ENCODE results near the gene TNFRSF12A.

TNFRSF12A gene

GRCh38 chr16:3012828-3013420, 7.2 kb upstream of the TNFRSF12A start, which contains the start of gene CLDN9:
TSS of gene CLDN9 (plus strand) at chr16:3012923. CDS start at chr16:3013363, 440 bp downstream.
- DNase-seq, result no peak

DNA sequence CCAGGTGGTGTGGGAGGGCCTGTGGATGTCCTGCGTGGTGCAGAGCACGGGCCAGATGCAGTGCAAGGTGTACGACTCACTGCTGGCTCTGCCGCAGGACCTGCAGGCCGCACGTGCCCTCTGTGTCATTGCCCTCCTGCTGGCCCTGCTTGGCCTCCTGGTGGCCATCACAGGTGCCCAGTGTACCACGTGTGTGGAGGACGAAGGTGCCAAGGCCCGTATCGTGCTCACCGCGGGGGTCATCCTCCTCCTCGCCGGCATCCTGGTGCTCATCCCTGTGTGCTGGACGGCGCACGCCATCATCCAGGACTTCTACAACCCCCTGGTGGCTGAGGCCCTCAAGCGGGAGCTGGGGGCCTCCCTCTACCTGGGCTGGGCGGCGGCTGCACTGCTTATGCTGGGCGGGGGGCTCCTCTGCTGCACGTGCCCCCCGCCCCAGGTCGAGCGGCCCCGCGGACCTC, 6.6 kb upstream of the TNFRSF12A start:
- no peak for DNase-seq

DNA sequence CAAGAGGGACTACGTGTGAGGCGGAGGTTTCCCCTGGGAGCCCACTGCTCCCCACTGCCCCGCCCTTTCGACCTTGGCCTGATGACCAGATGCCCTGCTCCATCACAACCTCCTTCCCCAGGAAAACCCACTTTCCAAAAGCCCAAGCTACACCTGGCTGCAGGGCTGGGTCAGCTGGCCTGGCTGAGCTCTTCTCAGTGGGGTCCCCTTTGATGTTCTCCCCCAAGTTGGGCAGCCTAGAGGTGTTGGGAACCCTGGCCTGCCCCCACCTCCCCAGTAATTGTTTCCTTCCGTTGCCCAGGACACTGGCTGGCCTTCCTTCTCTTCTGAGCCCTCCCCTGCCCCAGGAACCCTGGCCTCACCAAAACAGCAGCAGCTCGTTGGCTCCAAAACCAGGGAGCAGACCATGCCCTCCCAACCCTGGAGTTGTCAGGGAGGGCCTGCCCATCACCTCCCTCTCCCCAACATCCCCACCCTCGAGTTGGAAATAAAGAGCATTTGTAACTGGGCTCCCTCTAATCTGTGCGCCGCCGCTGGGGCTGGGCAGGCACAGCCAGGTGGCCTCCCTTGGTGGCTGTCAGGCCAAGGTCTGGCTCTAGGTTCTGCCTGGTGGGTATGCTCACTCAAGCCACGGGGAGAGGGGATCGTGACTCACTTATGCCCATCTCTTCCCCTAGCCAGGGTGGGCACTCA, 6.0 kb upstream of the TNFRSF12A start:
- DNase-seq, result no peak

DNA sequence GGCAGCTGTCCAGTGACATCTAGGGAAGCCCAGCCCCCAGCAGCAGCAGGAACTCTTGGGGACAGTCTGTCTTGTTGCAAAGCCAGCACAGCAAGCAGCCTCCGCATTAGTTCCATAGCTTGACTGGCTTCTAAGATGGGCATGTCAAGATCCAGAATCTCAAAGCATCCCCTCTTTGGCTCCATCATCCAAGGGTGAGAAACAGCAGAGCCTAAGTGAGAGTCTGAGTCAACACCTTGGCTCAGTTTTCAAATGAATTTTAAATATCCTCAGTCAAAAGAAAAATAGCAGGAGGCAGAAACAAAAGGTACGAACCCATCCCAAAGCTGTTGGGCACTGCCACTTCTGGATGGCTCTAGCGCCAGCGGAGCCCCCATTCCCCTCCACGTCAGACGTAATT, 5.2 kb upstream of the TNFRSF12A start:
- DNase-seq, result no peak

DNA sequence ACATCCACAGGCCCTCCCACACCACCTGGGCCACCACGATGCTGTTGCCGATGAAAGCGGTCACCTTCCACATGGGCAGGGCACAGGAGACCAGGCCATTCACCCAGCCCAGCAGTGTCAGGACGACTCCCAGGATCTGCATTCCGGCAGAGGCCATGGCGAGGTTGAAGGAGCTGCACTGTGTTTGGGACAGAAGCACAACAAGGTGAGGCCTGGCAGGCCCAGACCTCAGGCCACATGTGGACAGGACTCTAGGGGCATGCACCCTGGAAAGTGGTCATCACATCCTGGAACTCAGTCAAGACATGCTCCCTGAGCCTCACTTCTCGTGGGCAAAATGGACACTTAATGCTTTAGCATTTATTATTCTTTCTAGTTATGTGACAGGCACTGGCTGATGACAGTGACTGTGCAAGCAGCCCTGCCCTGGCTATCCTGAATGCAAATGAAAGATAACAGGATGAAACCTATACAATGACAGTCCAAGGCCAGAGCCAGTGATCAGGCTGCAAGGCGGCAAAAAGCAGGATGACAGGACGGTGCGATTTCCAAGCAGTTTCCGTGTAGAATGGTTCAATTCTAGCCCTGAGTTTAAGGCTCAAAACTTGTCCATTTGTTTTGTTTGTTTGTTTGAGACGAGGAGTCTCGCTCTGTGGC, 4.2 kb upstream of the TNFRSF12A start:
- no peak for DNase-seq

DNA sequence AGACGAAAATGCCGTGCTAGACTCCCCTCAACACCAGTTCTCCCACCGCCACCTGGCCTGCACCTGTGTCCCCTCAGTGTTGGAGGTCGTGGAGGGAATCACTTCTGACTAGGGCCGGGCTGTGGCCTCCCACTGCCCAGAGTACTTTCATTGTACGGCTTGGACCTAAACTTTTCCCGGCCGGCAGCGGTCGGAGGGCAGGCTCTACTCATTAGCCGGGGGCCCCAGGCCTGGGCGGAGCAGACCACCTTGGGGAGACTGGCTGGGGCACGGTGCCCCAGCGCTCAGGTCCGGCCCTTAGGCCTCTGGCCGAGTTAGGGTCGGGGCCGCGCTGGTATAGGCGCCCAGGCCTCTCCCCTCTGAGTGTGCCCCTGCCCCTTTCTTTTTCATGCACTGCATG, 2.8 kb upstream of the TNFRSF12A start:
- no peak for DNase-seq

DNA sequence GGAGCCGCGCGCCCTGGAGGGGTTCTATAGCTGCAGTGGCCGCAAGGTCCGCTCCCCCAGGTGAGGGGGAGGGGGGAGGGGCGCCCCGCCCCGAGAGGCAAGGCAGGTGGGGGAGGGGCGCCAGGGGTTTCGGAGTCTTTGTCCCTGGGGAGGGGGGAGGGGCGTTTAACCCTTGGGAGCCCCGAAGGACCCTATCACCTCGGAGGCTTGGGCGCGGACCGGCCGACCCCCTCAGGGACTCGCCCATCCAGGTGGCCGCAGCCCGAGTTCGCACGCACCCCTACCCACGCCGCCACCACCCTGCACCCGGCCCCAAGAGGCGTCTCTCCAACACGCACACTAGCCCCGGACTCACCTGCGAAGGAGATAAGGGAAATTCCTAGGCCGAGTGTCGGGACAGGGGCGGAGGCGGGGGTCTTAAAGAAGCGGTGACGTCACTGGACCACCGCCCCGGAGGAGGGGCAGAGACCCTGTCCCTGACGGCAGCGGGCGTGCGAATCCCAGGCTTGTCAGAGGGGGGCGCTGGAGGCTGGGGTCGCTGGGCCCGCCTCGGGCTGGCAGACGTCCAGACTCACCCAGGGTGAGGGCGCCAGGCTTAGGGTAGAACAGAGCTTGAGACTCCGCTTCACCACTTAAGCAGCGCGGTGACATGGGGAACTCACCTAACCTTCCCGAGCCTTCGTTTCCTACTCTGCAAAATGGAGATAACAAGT, 2.2 kb upstream of the TNFRSF12A start, which contains the start of gene CLDN6:
TSS of gene CLDN6 (minus strand) at position 390 of the 713 bp plus-strand sequence. CDS start 2,162 bp downstream, outside the sequence.
- DNase-seq, result peak in 1 of 2 donors; percentile 55

- DNase-seq, result no peak
Measured at GRCh38 chr16:3019594-3020246, 448 bp upstream of the TNFRSF12A start.

GRCh38 chr16:3020604-3021448, 658 bp downstream of the TNFRSF12A start:
- peak in 1 of 2 donors; percentile 26 for DNase-seq

DNA sequence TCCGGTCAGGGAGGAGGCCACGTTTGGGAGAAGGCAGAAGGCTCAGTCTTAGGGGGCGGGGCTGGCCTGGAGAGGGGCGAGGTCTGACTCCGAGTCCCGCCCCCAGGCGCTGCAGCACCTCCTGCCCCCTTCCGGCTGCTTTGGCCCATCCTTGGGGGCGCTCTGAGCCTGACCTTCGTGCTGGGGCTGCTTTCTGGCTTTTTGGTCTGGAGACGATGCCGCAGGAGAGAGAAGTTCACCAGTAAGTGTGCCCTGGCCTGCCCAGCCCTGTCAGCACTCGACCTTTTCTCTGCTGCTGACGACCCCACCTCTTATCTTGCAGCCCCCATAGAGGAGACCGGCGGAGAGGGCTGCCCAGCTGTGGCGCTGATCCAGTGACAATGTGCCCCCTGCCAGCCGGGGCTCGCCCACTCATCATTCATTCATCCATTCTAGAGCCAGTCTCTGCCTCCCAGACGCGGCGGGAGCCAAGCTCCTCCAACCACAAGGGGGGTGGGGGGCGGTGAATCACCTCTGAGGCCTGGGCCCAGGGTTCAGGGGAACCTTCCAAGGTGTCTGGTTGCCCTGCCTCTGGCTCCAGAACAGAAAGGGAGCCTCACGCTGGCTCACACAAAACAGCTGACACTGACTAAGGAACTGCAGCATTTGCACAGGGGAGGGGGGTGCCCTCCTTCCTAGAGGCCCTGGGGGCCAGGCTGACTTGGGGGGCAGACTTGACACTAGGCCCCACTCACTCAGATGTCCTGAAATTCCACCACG, 1.5 kb downstream of the TNFRSF12A start:
- DNase-seq, result peak; percentile 76 to 79

GRCh38 chr16:3022208-3022683, 2.1 kb downstream of the TNFRSF12A start:
- DNase-seq, result peak; percentile 85 to 87

DNA sequence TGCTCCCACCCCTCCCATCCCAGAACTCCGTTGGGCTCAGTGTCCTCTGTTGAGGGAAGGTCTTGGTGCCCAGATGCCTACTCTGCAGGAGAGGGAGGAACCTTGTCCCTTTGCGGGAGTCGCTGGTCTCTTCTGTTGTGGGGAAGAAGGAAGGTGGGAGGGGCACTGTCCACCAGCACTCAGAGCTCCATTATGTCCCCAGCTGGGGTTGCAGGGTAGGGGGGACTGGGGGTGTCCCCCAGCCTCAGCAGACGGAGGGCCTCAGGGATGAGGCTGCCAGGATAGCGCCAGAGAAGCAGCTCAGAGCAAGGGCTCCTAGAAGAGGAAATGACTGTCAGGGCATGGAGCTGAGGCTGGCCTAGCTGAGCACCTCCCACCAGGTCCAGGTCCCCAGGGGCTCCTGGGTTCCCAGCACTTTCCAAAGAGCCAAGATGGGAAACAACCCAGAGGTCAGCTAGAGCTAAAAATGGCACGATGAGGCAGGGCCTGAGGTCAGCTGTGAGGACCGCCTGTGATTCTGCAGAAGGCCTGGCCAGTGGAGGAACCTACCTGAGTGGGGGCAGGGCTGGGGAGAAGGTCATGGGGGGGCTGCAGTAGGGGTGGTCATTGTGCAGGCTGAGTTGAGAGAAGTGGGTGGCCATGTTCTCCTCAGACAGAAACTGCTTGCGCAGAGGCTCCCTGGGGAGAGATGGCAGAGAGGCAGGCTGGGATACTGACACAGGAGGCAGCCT, 2.7 kb downstream of the TNFRSF12A start:
- no peak for DNase-seq

- DNase-seq, result no peak
Measured at GRCh38 chr16:3023415-3023668, 3.2 kb downstream of the TNFRSF12A start.

GRCh38 chr16:3023669-3024478, 3.7 kb downstream of the TNFRSF12A start, which contains the start of the genes HCFC1R1 and THOC6:
TSS of gene HCFC1R1 (minus strand) at chr16:3023942. CDS start at chr16:3023941, 1 bp downstream.
TSS of gene THOC6 (plus strand) at chr16:3024035. CDS start at chr16:3024327, 292 bp downstream.
- peak; percentile 90 to 92 for DNase-seq

- no peak for DNase-seq
Measured at GRCh38 chr16:3025032-3026002, 5.1 kb downstream of the TNFRSF12A start.

GRCh38 chr16:3026003-3026378, 5.8 kb downstream of the TNFRSF12A start:
- no peak for DNase-seq

DNA sequence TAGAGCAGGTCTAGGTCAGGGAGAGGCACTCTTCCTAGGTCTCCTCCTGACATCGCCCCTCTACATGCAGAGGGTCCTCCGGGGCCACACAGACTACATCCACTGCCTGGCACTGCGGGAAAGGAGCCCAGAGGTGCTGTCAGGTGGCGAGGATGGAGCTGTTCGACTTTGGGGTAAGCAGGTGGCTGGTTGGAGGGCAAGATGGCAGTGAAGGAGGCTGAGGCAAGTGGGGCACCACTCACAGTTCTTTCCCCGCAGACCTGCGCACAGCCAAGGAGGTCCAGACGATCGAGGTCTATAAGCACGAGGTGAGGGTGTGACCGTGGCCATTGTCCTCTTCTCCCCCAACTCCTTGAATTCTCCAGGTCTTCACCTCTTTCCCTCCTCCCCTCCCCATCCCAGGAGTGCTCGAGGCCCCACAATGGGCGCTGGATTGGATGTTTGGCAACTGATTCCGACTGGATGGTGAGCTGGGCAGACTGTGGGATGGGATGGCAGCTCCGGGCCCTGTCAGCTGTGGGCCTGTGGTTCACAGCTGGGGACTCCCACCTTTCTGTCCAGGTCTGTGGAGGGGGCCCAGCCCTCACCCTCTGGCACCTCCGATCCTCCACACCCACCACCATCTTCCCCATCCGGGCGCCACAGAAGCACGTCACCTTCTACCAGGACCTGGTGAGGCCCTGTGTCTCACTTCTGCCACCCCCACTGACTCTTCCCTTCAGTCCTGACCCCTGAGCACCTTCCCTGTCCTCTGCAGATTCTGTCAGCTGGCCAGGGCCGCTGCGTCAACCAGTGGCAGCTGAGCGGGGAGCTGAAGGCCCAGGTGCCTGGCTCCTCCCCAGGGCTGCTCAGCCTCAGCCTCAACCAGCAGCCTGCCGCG, 6.7 kb downstream of the TNFRSF12A start:
- DNase-seq, result no peak
